SW480 (cell line): Measurements from ENCODE around the gene CUEDC1.
"Not testable (repeated sequence)": the region's sequence is repeated elsewhere in the genome, so short reads cannot be mapped to it uniquely, and the experiment has no call there.

ENCODE experiments used
- DNase-seq: peaks from one replicate; pipeline ENCODE4 v3.0.0-alpha.2; 2016; ENCODE audit warnings: low spot score

Gene CUEDC1

GRCh38 chr17:57859601-57860413, 95.4 kb downstream of the CUEDC1 start:
- DNase-seq: no peak

- DNase-seq: no peak
Observed at GRCh38 chr17:57858838-57859237, 96.4 kb downstream of the CUEDC1 start.

GRCh38 chr17:57856792-57857620, 98.2 kb downstream of the CUEDC1 start:
- DNase-seq: no peak

GRCh38 chr17:57855391-57856035, 99.7 kb downstream of the CUEDC1 start:
- DNase-seq: no peak

- DNase-seq: no peak
Observed at GRCh38 chr17:57853695-57854094, 101.5 kb downstream of the CUEDC1 start.

GRCh38 chr17:57852955-57853328, 102.3 kb downstream of the CUEDC1 start:
- no peak for DNase-seq

- DNase-seq: no peak
Observed at GRCh38 chr17:57852092-57852954, 102.9 kb downstream of the CUEDC1 start.

GRCh38 chr17:57849874-57850754, 105.1 kb downstream of the CUEDC1 start, which contains the start of gene MRPS23:
MRPS23 (minus strand) TSS chr17:57850044; CDS start chr17:57850010, 34 bp downstream.
- peak; percentile 97 for DNase-seq

- no peak for DNase-seq
Observed at GRCh38 chr17:57849163-57849873, 105.9 kb downstream of the CUEDC1 start.

GRCh38 chr17:57846056-57846945, 108.9 kb downstream of the CUEDC1 start:
- not testable (repeated sequence) for DNase-seq

GRCh38 chr17:57842280-57842679, 112.9 kb downstream of the CUEDC1 start:
- no peak for DNase-seq

- DNase-seq: no peak
Observed at GRCh38 chr17:57839571-57839923, 115.7 kb downstream of the CUEDC1 start.

- no peak for DNase-seq
Observed at GRCh38 chr17:57838857-57839570, 116.2 kb downstream of the CUEDC1 start.

- no peak for DNase-seq
Observed at GRCh38 chr17:57838453-57838852, 116.8 kb downstream of the CUEDC1 start.

- no peak for DNase-seq
Observed at GRCh38 chr17:57835333-57835900, 119.8 kb downstream of the CUEDC1 start.

GRCh38 chr17:57834146-57834741, 121.0 kb downstream of the CUEDC1 start:
- peak; percentile 26 for DNase-seq

- DNase-seq: peak; percentile 49
Observed at GRCh38 chr17:57833179-57833939, 121.9 kb downstream of the CUEDC1 start.
